Stimulated activated CD4-positive, alpha-beta T cell treated with anti-CD3 and anti-CD28 coated beads, TNF-alpha, amount 100 ng/mL, for 4 hours (primary cell): ENCODE measurements around the gene NOTCH3.

Source experiments
- DNase-seq, 3 experiments: peaks; one replicate each; pipeline ENCODE4 v3.0.0-alpha.2; 2020; ENCODE audit warnings: low read depth in 3 of 3

The NOTCH3 gene

GRCh38 chr19:15200553-15201364 is at the start of gene NOTCH3:
Gene NOTCH3, minus strand, starts transcription at chr19:15200995. Its CDS starts 90 bp downstream, at chr19:15200905.
- no peak for DNase-seq

GRCh38 chr19:15250640-15250993 is 49.8 kb upstream of the NOTCH3 start:
- DNase-seq: no peak

- DNase-seq: no peak
Measured at GRCh38 chr19:15249972-15250639, 49.3 kb upstream of the NOTCH3 start.

- no peak for DNase-seq
Measured at GRCh38 chr19:15249528-15249874, 48.7 kb upstream of the NOTCH3 start.

GRCh38 chr19:15248648-15249527 is 48.1 kb upstream of the NOTCH3 start:
- DNase-seq: no peak

GRCh38 chr19:15248106-15248505 is 47.3 kb upstream of the NOTCH3 start:
- no peak for DNase-seq

GRCh38 chr19:15247107-15248014 is 46.6 kb upstream of the NOTCH3 start:
- no peak for DNase-seq

GRCh38 chr19:15246198-15246481 is 45.3 kb upstream of the NOTCH3 start:
- no peak for DNase-seq

GRCh38 chr19:15245370-15246197 is 44.8 kb upstream of the NOTCH3 start:
- DNase-seq: no peak

GRCh38 chr19:15244808-15245207 is 44.0 kb upstream of the NOTCH3 start:
- DNase-seq: no peak

- DNase-seq: no peak
Measured at GRCh38 chr19:15244106-15244803, 43.5 kb upstream of the NOTCH3 start.

- DNase-seq: no peak
Measured at GRCh38 chr19:15243236-15243957, 42.6 kb upstream of the NOTCH3 start.

- no peak for DNase-seq
Measured at GRCh38 chr19:15241259-15241910, 40.6 kb upstream of the NOTCH3 start.

- no peak for DNase-seq
Measured at GRCh38 chr19:15240515-15240914, 39.7 kb upstream of the NOTCH3 start.

- DNase-seq: no peak
Measured at GRCh38 chr19:15239337-15239949, 38.6 kb upstream of the NOTCH3 start.

GRCh38 chr19:15238639-15239155 is 37.9 kb upstream of the NOTCH3 start:
- no peak for DNase-seq

- no peak for DNase-seq
Measured at GRCh38 chr19:15237759-15238638, 37.2 kb upstream of the NOTCH3 start.
